Measurements from ENCODE around the gene SP4.

DNA sequence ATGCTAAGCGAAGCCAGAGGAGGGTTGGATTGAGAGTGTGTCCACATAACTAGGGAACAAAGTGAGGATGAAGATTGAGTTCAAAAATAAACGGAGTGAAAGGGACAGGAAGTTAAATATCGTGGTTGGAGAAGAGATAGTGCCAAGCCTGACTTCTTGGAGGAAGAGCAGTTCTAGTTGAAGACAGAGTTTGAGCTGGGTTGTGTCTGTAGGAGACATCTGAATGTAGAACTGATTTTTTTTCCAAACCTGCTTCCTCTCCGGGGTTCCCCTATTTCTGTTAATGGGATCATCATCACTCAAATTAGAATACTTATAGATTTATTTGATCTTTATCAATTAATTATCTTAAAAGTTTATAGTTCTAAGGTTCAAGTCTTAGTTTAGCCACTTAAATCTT, 35.6 kb downstream of the SP4 start:
- TF ChIP-seq POLR2A (IDR thresholded peaks at IDR 0.05; ENCODE audit: low read length) (no peak), GATA1 (IDR thresholded peaks at IDR 0.05; ENCODE audit: low read depth, low read length) (no peak)
